Peyer's patch (tissue), 4 donors: Measurements from ENCODE around the gene UFSP2. TPM values are rescaled to one million over a fixed set of nuclear protein-coding genes. Genes with fewer than 3 reads are reported as not detected.

ENCODE experiments used
- DNase-seq, 3 donors: peaks; one replicate each; pipeline ENCODE4 v3.0.0-alpha.2; 2017 to 2019
- H3K27ac ChIP-seq, 4 donors: fragments of 200-600 bp; sonication (generic); one replicate each; pipeline ENCODE4 v1.5.1; 2016 to 2019
- H3K27me3 ChIP-seq, 2 donors: fragments of 200-600 bp; sonication (generic); one replicate each; pipeline ENCODE4 v1.5.1; 2019
- H3K36me3 ChIP-seq, 3 donors: fragments of 200-600 bp; sonication (generic); one replicate each; pipeline ENCODE4 v1.5.1; 2016 to 2019
- H3K4me1 ChIP-seq, 4 donors: fragments of 200-600 bp; sonication (generic); one replicate each; pipeline ENCODE4 v1.5.1; 2016 to 2019
- H3K4me3 ChIP-seq, 4 donors: fragments of 200-600 bp; sonication (generic); 1 replicate in 3 of 4; 2 replicates in 1 of 4; pipeline ENCODE4 v1.5.1; 2016 to 2019; ENCODE audit warnings: mild to moderate bottlenecking in 1 of 4
- H3K9me3 ChIP-seq, 4 donors: fragments of 200-600 bp; sonication (generic); one replicate each; pipeline ENCODE4 v1.5.1; 2016 to 2019; ENCODE audit warnings: mild to moderate bottlenecking in 1 of 4
- CTCF ChIP-seq, 6 experiments: fragments of 450-650 bp in 4 of 6; fragments of 200-600 bp in 2 of 6; sonication (generic) in 1 of 6; IDR thresholded peaks; one replicate each; pipeline ENCODE4 v1.5.1; 2017 to 2019; ENCODE audit warnings: antibody characterized with exemption in 6 of 6, mild to moderate bottlenecking in 3 of 6, moderate library complexity in 1 of 6
- POLR2A ChIP-seq, 2 donors: fragments of 450-650 bp; IDR thresholded peaks; one replicate each; pipeline ENCODE4 v1.5.1; 2017; ENCODE audit warnings: antibody characterized with exemption in 2 of 2, mild to moderate bottlenecking in 2 of 2, moderate library complexity in 2 of 2
- total RNA-seq, 4 donors: library from RNA; depleted of rRNA; stranded (reverse); fragments of >200 nt; gene quantifications; one replicate each; pipeline ENCODE4 v1.1.0, GENCODE V29; 2016

Gene UFSP2
- total RNA-seq, 4 donors from 2014 or later = 6.7 to 22.0 (median 17.8) TPM

- no peak for DNase-seq
- Histone ChIP-seq H3K27ac (no peak overlapping the region), H3K27me3 (no peaks in the 10 kb centered on the region), H3K4me1 (no peaks in the 10 kb centered on the region), H3K36me3 (no peaks in the 10 kb centered on the region), H3K4me3 (no peak overlapping the region), H3K9me3 (no peaks in the 10 kb centered on the region)
- no peak for TF ChIP-seq POLR2A (IDR thresholded peaks at IDR 0.05)
- TF ChIP-seq CTCF (IDR thresholded peaks at IDR 0.05) = no peak
These were observed 38.4 kb upstream of the UFSP2 start for GRCh38 chr4:185464183-185464582.

GRCh38 chr4:185463541-185463940 is 37.8 kb upstream of the UFSP2 start:
- H3K27me3 ChIP-seq = no peaks in the 10 kb centered on the region
- no peak overlapping the region for H3K27ac ChIP-seq
- no peaks in the 10 kb centered on the region for H3K4me1 ChIP-seq
- no peaks in the 10 kb centered on the region for H3K36me3 ChIP-seq
- no peaks in the 10 kb centered on the region for H3K9me3 ChIP-seq
- no peak overlapping the region for H3K4me3 ChIP-seq
- TF ChIP-seq POLR2A (IDR thresholded peaks at IDR 0.05) (no peak), CTCF (IDR thresholded peaks at IDR 0.05) (no peak)
- DNase-seq = no peak

- TF ChIP-seq POLR2A (IDR thresholded peaks at IDR 0.05) (no peak), CTCF (IDR thresholded peaks at IDR 0.05) (no peak)
These were observed 35.8 kb upstream of the UFSP2 start for GRCh38 chr4:185461565-185461964.

GRCh38 chr4:185457136-185457535 is 31.4 kb upstream of the UFSP2 start:
- TF ChIP-seq POLR2A (IDR thresholded peaks at IDR 0.05) = no peak
- H3K27ac ChIP-seq = no peak overlapping the region

More at GRCh38 chr4:185461565-185461964, 35.8 kb upstream of the UFSP2 start:
- DNase-seq = no peak
- Histone ChIP-seq H3K36me3 (no peaks in the 10 kb centered on the region), H3K4me3 (no peak overlapping the region), H3K27me3 (no peaks in the 10 kb centered on the region), H3K4me1 (no peaks in the 10 kb centered on the region), H3K9me3 (no peaks in the 10 kb centered on the region), H3K27ac (no peak overlapping the region)

GRCh38 chr4:185456131-185456530 is 30.4 kb upstream of the UFSP2 start:
- TF ChIP-seq POLR2A (IDR thresholded peaks at IDR 0.05) = no peak
- no peak for TF ChIP-seq CTCF (IDR thresholded peaks at IDR 0.05)
- no peak overlapping the region for H3K27ac ChIP-seq
- H3K36me3 ChIP-seq = no peaks in the 10 kb centered on the region
- DNase-seq = no peak
- no peaks in the 10 kb centered on the region for H3K9me3 ChIP-seq
- H3K4me1 ChIP-seq = no peaks in the 10 kb centered on the region
- no peaks in the 10 kb centered on the region for H3K27me3 ChIP-seq
- H3K4me3 ChIP-seq = no peak overlapping the region

More at GRCh38 chr4:185457136-185457535, 31.4 kb upstream of the UFSP2 start:
- Histone ChIP-seq H3K36me3 (no peaks in the 10 kb centered on the region), H3K9me3 (no peaks in the 10 kb centered on the region), H3K4me1 (no peaks in the 10 kb centered on the region), H3K27me3 (no peaks in the 10 kb centered on the region), H3K4me3 (no peak overlapping the region)
- DNase-seq = no peak

GRCh38 chr4:185445209-185445608 is 19.4 kb upstream of the UFSP2 start:
- Histone ChIP-seq H3K4me1 (no peaks in the 10 kb centered on the region), H3K9me3 (no peaks in the 10 kb centered on the region), H3K27ac (no peak overlapping the region), H3K27me3 (no peaks in the 10 kb centered on the region), H3K36me3 (no peaks in the 10 kb centered on the region), H3K4me3 (no peak overlapping the region)
- TF ChIP-seq CTCF (IDR thresholded peaks at IDR 0.05) = no peak
- no peak for TF ChIP-seq POLR2A (IDR thresholded peaks at IDR 0.05)
- DNase-seq = no peak
